Activated CD8-positive, alpha-beta memory T cell treated with anti-CD3 and anti-CD28 coated beads for 4 hours (primary cell): ENCODE measurements around the gene PCNT.

Experiments
- DNase-seq, 2 donors: peaks; one replicate each; pipeline ENCODE4 v3.0.0-alpha.2; 2020; ENCODE audit warnings: low read depth in 2 of 2

PCNT gene

GRCh38 chr21:46336603-46337002 lies 12.6 kb downstream of the PCNT start:
- DNase-seq = no peak

GRCh38 chr21:46340998-46341397 lies 17.0 kb downstream of the PCNT start:
- no peak for DNase-seq

GRCh38 chr21:46344219-46344915 lies 20.4 kb downstream of the PCNT start:
- no peak for DNase-seq

GRCh38 chr21:46345861-46346260 lies 21.9 kb downstream of the PCNT start:
- no peak for DNase-seq

- DNase-seq = no peak
Observed at GRCh38 chr21:46346296-46347202, 22.6 kb downstream of the PCNT start.

GRCh38 chr21:46347203-46347550 lies 23.2 kb downstream of the PCNT start:
- DNase-seq = no peak

- no peak for DNase-seq
Observed at GRCh38 chr21:46347791-46348381, 23.9 kb downstream of the PCNT start.

GRCh38 chr21:46349134-46349760 lies 25.3 kb downstream of the PCNT start:
- no peak for DNase-seq

GRCh38 chr21:46350571-46350970 lies 26.6 kb downstream of the PCNT start:
- no peak for DNase-seq

GRCh38 chr21:46350981-46351380 lies 27.0 kb downstream of the PCNT start:
- no peak for DNase-seq

- no peak for DNase-seq
Observed at GRCh38 chr21:46351476-46352163, 27.7 kb downstream of the PCNT start.

- DNase-seq = no peak
Observed at GRCh38 chr21:46352164-46352515, 28.2 kb downstream of the PCNT start.

GRCh38 chr21:46352913-46353312 lies 29.0 kb downstream of the PCNT start:
- DNase-seq = no peak

- DNase-seq = no peak
Observed at GRCh38 chr21:46354046-46354445, 30.1 kb downstream of the PCNT start.

- DNase-seq = no peak
Observed at GRCh38 chr21:46354518-46354917, 30.6 kb downstream of the PCNT start.

- DNase-seq = peak in 1 of 2 donors; percentile 7
Observed at GRCh38 chr21:46355161-46356004, 31.4 kb downstream of the PCNT start.

- no peak for DNase-seq
Observed at GRCh38 chr21:46356005-46356338, 32.0 kb downstream of the PCNT start.

GRCh38 chr21:46356494-46357334 lies 32.8 kb downstream of the PCNT start:
- DNase-seq = no peak

- no peak for DNase-seq
Observed at GRCh38 chr21:46357335-46357604, 33.3 kb downstream of the PCNT start.

- no peak for DNase-seq
Observed at GRCh38 chr21:46357684-46358425, 33.9 kb downstream of the PCNT start.
